Type B pancreatic cell (in vitro differentiated cells): ENCODE measurements around the gene BDKRB2. TPM values are rescaled to one million over a fixed set of nuclear protein-coding genes. Genes with fewer than 3 reads are reported as not detected.

Experiments
- DNase-seq: peaks from one replicate; pipeline ENCODE4 v3.0.0; 2021; ENCODE audit warnings: mixed read lengths; ENCODE audit not compliant: unreplicated experiment; ENCODE audit errors: extremely low spot score
- H3K27ac Mint-ChIP-seq: 2 replicates; pipeline ENCODE4 v1.8.0; 2021; ENCODE audit warnings: mild to moderate bottlenecking, mixed read lengths
- H3K27me3 Mint-ChIP-seq: 2 replicates; pipeline ENCODE4 v1.8.0; 2021; ENCODE audit warnings: mixed read lengths
- H3K36me3 Mint-ChIP-seq: 2 replicates; pipeline ENCODE4 v1.8.0; 2021; ENCODE audit warnings: mixed read lengths
- H3K4me1 Mint-ChIP-seq: one replicate; pipeline ENCODE4 v1.8.0; 2021; ENCODE audit warnings: mixed read lengths; ENCODE audit not compliant: unreplicated experiment
- H3K4me3 Mint-ChIP-seq: 2 replicates; pipeline ENCODE4 v1.8.0; 2021; ENCODE audit warnings: mild to moderate bottlenecking, mixed read lengths
- H3K9me3 Mint-ChIP-seq: 2 replicates; pipeline ENCODE4 v1.8.0; 2021; ENCODE audit warnings: mixed read lengths
- CTCF ChIP-seq: fragments of 200-600 bp; sonication (generic); conservative IDR thresholded peaks from 2 replicates; pipeline ENCODE4 v1.5.0; 2021; ENCODE audit warnings: antibody characterized with exemption, mild to moderate bottlenecking
- total RNA-seq: library from RNA; stranded (reverse); gene quantifications from 2 replicates; pipeline ENCODE4 v1.2.1, GENCODE V29; 2021; ENCODE audit warnings: low replicate concordance

Gene BDKRB2
- total RNA-seq, 1 donor from 2014 or later: 2.1 TPM

- Mint-ChIP-seq H3K27me3 (peaks cover 9% of the 10 kb centered on the region), H3K4me3 (no peak overlapping the region), H3K4me1 (peaks cover 17% of the 10 kb centered on the region), H3K27ac (no peak overlapping the region), H3K36me3 (no peaks in the 10 kb centered on the region), H3K9me3 (no peaks in the 10 kb centered on the region)
- no peak for TF ChIP-seq CTCF
- no peak for DNase-seq
These were observed 24.4 kb upstream of the BDKRB2 start for GRCh38 chr14:96180043-96180874.

GRCh38 chr14:96181186-96182056 is 23.2 kb upstream of the BDKRB2 start:
- Mint-ChIP-seq H3K27me3 (peaks cover 3% of the 10 kb centered on the region), H3K27ac (no peak overlapping the region), H3K4me3 (no peak overlapping the region), H3K4me1 (peaks cover 12% of the 10 kb centered on the region), H3K9me3 (no peaks in the 10 kb centered on the region), H3K36me3 (no peaks in the 10 kb centered on the region)
- TF ChIP-seq CTCF: no peak
- no peak for DNase-seq

- TF ChIP-seq CTCF: no peak
- H3K27ac Mint-ChIP-seq: no peak overlapping the region
- H3K9me3 Mint-ChIP-seq: no peaks in the 10 kb centered on the region
- DNase-seq: no peak
- peaks cover 3% of the 10 kb centered on the region for H3K27me3 Mint-ChIP-seq
- H3K4me1 Mint-ChIP-seq: peaks cover 5% of the 10 kb centered on the region
- no peak overlapping the region for H3K4me3 Mint-ChIP-seq
- no peaks in the 10 kb centered on the region for H3K36me3 Mint-ChIP-seq
These were observed 22.1 kb upstream of the BDKRB2 start for GRCh38 chr14:96182546-96182945.

GRCh38 chr14:96184737-96185136 is 19.9 kb upstream of the BDKRB2 start:
- DNase-seq: no peak
- Mint-ChIP-seq H3K27me3 (peaks cover 3% of the 10 kb centered on the region), H3K9me3 (no peaks in the 10 kb centered on the region), H3K36me3 (no peaks in the 10 kb centered on the region), H3K4me3 (no peak overlapping the region), H3K4me1 (no peaks in the 10 kb centered on the region), H3K27ac (no peak overlapping the region)
- TF ChIP-seq CTCF: no peak

GRCh38 chr14:96187216-96188031 is 17.2 kb upstream of the BDKRB2 start:
- TF ChIP-seq CTCF: no peak
- Mint-ChIP-seq H3K27ac (no peak overlapping the region), H3K4me1 (peaks cover 8% of the 10 kb centered on the region), H3K36me3 (no peaks in the 10 kb centered on the region), H3K4me3 (no peak overlapping the region), H3K27me3 (peaks cover 3% of the 10 kb centered on the region), H3K9me3 (no peaks in the 10 kb centered on the region)
- no peak for DNase-seq
